ENCODE data around the gene VCX2.
"Not testable (repeated sequence)": the region's sequence is repeated elsewhere in the genome, so short reads cannot be mapped to it uniquely, and the experiment has no call there.

VCX2 gene

GRCh38 chrX:8171169-8171568, at the start of gene VCX2:
Gene VCX2, minus strand, starts transcription at chrX:8171267. Its CDS starts 624 bp downstream, at chrX:8170643.
- H3K4me3 ChIP-seq (replicated peaks in 1 of 2; ENCODE audit: low read depth in 2 of 2, low read length in 2 of 2); DNase-seq (ENCODE audit: low read depth in 2 of 2): not testable (repeated sequence)

DNA sequence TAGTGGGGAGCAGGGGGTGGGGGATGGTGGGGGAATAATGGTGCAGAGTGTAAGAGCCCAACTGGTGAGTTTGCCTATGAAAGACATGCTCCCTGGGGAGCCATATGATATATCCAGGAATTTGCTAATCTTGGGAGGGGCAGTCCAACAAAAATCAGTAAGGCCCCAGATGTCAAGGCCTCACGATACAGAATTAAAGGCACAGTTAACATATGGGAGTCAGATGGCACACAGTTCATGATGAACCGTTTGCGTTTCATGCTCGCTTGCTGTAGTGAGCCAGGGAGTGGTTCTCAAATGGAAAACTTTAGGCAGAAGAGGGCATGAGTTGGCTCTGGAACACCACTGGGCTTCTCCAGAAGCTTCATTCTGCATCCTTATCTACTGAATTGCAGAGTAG, 33.9 kb upstream of the VCX2 start:
- DNase-seq (ENCODE audit: low read depth in 2 of 2) = no peak
- H3K4me3 ChIP-seq (replicated peaks in 1 of 2; ENCODE audit: low read depth in 2 of 2, low read length in 2 of 2) = no peak overlapping the region
- TF ChIP-seq, protein P1, sequence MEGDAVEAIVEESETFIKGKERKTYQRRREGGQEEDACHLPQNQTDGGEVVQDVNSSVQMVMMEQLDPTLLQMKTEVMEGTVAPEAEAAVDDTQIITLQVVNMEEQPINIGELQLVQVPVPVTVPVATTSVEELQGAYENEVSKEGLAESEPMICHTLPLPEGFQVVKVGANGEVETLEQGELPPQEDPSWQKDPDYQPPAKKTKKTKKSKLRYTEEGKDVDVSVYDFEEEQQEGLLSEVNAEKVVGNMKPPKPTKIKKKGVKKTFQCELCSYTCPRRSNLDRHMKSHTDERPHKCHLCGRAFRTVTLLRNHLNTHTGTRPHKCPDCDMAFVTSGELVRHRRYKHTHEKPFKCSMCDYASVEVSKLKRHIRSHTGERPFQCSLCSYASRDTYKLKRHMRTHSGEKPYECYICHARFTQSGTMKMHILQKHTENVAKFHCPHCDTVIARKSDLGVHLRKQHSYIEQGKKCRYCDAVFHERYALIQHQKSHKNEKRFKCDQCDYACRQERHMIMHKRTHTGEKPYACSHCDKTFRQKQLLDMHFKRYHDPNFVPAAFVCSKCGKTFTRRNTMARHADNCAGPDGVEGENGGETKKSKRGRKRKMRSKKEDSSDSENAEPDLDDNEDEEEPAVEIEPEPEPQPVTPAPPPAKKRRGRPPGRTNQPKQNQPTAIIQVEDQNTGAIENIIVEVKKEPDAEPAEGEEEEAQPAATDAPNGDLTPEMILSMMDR (IDR thresholded peaks at IDR 0.05; ENCODE audit: low read depth, low read length) = no peak

DNA sequence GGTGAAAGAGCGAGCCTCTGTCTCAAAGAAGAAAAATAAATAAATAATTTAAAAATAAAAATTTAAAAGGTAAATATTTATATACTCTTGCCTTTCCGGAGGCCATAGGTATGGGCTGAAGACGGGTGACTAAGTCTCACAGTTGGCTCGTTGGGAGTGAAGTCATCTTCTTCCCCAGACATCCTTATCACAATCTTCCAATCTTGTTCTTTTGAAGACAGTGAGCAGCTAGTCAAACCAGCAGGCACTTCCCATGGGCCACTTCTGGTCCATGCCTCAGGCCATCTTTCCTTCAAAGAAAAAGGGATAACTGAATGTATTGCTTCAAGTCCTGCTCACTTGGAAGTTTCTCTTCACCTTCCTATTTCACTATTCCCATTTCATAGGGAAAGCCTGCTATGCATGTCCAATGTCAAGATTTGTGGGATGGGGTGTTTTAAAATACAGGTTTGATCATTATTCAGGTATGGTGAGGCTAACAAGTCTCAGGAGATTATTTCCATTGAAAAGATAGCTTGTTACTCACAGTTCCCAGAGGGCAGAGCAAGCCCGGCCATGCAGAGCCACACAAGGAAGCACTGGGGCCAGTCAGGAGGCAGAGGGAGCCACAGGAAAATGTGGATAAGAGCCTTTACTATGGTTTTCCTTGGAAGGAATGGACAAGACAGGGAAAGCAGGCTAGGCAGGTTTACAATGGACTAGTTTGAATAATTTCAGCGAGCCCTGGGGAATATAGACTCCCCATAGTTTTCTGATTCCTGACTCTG, 33.3 kb upstream of the VCX2 start:
- no peak for DNase-seq (ENCODE audit: low read depth in 2 of 2)
- no peak overlapping the region for H3K4me3 ChIP-seq (replicated peaks in 1 of 2; ENCODE audit: low read depth in 2 of 2, low read length in 2 of 2)
- TF ChIP-seq, protein P1 (IDR thresholded peaks at IDR 0.05; ENCODE audit: low read depth, low read length) = no peak

DNA sequence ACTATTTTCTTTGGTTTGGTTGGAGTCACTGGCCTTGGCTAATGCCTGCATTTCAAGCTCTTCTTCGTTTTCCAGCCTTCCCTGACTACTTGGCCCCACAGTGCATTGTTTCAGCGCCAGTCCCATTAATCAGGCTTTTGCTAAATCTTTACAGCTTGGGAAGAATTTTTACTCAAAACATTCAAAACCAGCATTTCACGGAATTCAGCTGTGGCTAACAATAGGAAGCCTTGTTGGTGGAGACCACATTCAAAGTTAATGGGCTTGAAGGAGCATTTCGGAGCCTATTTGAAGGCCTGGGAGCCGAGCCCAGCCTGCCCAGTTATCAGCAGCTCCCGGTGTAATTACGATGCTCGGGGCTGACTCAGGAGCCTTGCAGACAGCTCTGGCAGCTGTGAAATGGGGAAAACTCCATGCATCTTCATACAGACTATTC, 30.8 kb upstream of the VCX2 start:
- TF ChIP-seq, protein P1 (IDR thresholded peaks at IDR 0.05; ENCODE audit: low read depth, low read length) = no peak
- peak in 1 of 2 donors; percentile 46 for DNase-seq (ENCODE audit: low read depth in 2 of 2)
- no peak overlapping the region for H3K4me3 ChIP-seq (replicated peaks in 1 of 2; ENCODE audit: low read depth in 2 of 2, low read length in 2 of 2)

DNA sequence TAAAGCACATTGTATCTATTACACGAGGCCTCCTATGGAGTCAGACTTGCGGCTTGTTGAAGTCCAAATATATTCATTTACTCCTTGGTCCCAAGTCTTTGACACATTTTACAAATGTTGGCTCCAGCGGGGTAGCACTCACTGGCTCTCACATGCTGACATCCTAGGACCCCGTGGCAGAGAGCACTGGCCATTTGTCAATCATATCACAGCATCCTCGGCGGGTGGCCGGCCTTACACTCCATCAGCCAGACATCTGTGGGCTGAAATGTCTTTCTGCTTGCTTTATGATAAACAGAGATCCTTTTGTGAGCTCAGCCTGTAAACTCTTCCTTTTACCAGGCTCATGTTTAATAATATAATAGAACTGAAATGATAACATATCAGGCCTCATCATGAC, 25.7 kb upstream of the VCX2 start:
- no peak for DNase-seq (ENCODE audit: low read depth in 2 of 2)
- TF ChIP-seq, protein P1 (IDR thresholded peaks at IDR 0.05; ENCODE audit: low read depth, low read length) = no peak
- no peak overlapping the region for H3K4me3 ChIP-seq (replicated peaks in 1 of 2; ENCODE audit: low read depth in 2 of 2, low read length in 2 of 2)

DNA sequence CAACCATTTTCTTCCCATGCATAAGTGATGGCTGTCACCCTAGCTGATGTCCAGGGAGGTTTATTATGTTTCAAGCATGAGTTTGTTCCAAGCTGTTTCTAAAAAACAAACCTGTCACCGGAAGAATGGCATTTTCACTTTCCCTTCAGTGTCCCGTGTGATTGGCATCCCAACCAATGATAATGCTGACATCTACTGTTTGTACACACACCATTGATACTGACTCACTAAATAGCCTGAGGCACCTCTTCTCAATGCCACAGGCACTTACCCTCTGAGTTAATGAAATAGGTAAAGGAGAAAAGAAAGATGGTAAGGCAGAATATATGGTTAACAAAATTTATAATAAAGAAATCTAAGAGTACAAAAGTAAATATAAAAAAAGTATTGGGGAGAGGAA, 23.1 kb upstream of the VCX2 start:
- TF ChIP-seq, protein P1 (IDR thresholded peaks at IDR 0.05; ENCODE audit: low read depth, low read length) = no peak
- no peak for DNase-seq (ENCODE audit: low read depth in 2 of 2)
- H3K4me3 ChIP-seq (replicated peaks in 1 of 2; ENCODE audit: low read depth in 2 of 2, low read length in 2 of 2) = no peak overlapping the region

GRCh38 chrX:8192276-8192675, 21.2 kb upstream of the VCX2 start:
- TF ChIP-seq, protein P1 (IDR thresholded peaks at IDR 0.05; ENCODE audit: low read depth, low read length) = no peak
- DNase-seq (ENCODE audit: low read depth in 2 of 2) = no peak
- H3K4me3 ChIP-seq (replicated peaks in 1 of 2; ENCODE audit: low read depth in 2 of 2, low read length in 2 of 2) = no peak overlapping the region
